Keratinocyte (primary cell): ENCODE data around the gene CAT. TPM values are rescaled to one million over a fixed set of nuclear protein-coding genes. Genes with fewer than 3 reads are reported as not detected.

Experiments
- DNase-seq: peaks from one replicate; pipeline ENCODE4 v3.0.0-alpha.2; 2011; ENCODE audit warnings: low read depth, missing footprints, low spot score
- FAIRE-seq: peaks from 2 replicates; lab custom pipeline; 2011; peaks lifted over from hg19 to GRCh38; lab: Jason Lieb, UNC
- H2AFZ ChIP-seq: 2 replicates; pipeline ENCODE4 v1.6.0; 2012; ENCODE audit warnings: low read length, control low read depth, inconsistent platforms; ENCODE audit not compliant: control insufficient read depth
- H3K27ac ChIP-seq: 2 replicates; pipeline ENCODE4 v1.5.1; 2011; ENCODE audit warnings: low read length; ENCODE audit not compliant: control insufficient read depth, insufficient read depth
- H3K27me3 ChIP-seq: 3 replicates; pipeline ENCODE4 v1.6.0; 2011; ENCODE audit warnings: low read length; ENCODE audit not compliant: control insufficient read depth, insufficient read depth; ENCODE audit errors: extremely low read depth
- H3K36me3 ChIP-seq, 2 experiments: 2 replicates in 1 of 2; 3 replicates in 1 of 2; pipeline ENCODE4 v1.5.1; 2011; ENCODE audit warnings: low read length in 2 of 2, mild to moderate bottlenecking in 1 of 2; ENCODE audit not compliant: control insufficient read depth in 2 of 2, insufficient read depth in 2 of 2; ENCODE audit errors: extremely low read depth in 1 of 2
- H3K4me1 ChIP-seq: 3 replicates; pipeline ENCODE4 v1.5.1; 2011; ENCODE audit warnings: low read length; ENCODE audit not compliant: control insufficient read depth, insufficient read depth; ENCODE audit errors: extremely low read depth
- H3K4me2 ChIP-seq: 3 replicates; pipeline ENCODE4 v1.6.0; 2011; ENCODE audit warnings: low read depth, low read length; ENCODE audit not compliant: control insufficient read depth, insufficient read depth; ENCODE audit errors: extremely low read depth
- H3K4me3 ChIP-seq, 3 experiments: fragments of 200-600 bp in 1 of 3; sonication (generic) in 1 of 3; 2 replicates in 2 of 3; 3 replicates in 1 of 3; pipeline ENCODE4 v1.5.1; 2011 to 2016; ENCODE audit warnings: low read length in 3 of 3, mild to moderate bottlenecking in 3 of 3, control low read depth in 2 of 3, inconsistent platforms in 1 of 3, low read depth in 1 of 3, mixed read lengths in 1 of 3, mixed run types in 1 of 3, moderate library complexity in 1 of 3; ENCODE audit not compliant: control insufficient read depth in 2 of 3, insufficient read depth in 2 of 3; ENCODE audit errors: extremely low read depth in 1 of 3
- H3K79me2 ChIP-seq: 2 replicates; pipeline ENCODE4 v1.6.0; 2012; ENCODE audit warnings: low read length; ENCODE audit not compliant: control insufficient read depth, insufficient read depth
- H3K9ac ChIP-seq: 3 replicates; pipeline ENCODE4 v1.6.0; 2011; ENCODE audit warnings: low read length; ENCODE audit not compliant: control insufficient read depth, insufficient read depth; ENCODE audit errors: extremely low read depth
- H3K9me1 ChIP-seq: 3 replicates; pipeline ENCODE4 v1.6.0; 2011; ENCODE audit warnings: low read length; ENCODE audit not compliant: control insufficient read depth, insufficient read depth; ENCODE audit errors: extremely low read depth
- H3K9me3 ChIP-seq: 2 replicates; pipeline ENCODE4 v1.5.1; 2012; ENCODE audit warnings: low read depth, low read length; ENCODE audit not compliant: control insufficient read depth
- H4K20me1 ChIP-seq: 3 replicates; pipeline ENCODE4 v1.6.0; 2011; ENCODE audit warnings: low read length; ENCODE audit not compliant: control insufficient read depth, insufficient read depth; ENCODE audit errors: extremely low read depth
- CTCF ChIP-seq, 3 experiments: IDR thresholded peaks in 1 of 3; conservative IDR thresholded peaks in 1 of 3; optimal IDR thresholded peaks in 1 of 3; 2 replicates in 2 of 3; 3 replicates in 1 of 3; pipeline versions ENCODE3 to v1.5.1; 2011; ENCODE audit warnings: low read length in 3 of 3, mild to moderate bottlenecking in 3 of 3, moderate library complexity in 2 of 3, control low read depth in 1 of 3, inconsistent platforms in 1 of 3; ENCODE audit not compliant: insufficient read depth in 2 of 3; ENCODE audit errors: extremely low read depth in 1 of 3
- EZH2 ChIP-seq: IDR thresholded peaks from one replicate; pipeline ENCODE4 v1.6.1; 2012; ENCODE audit warnings: inconsistent platforms, mild to moderate bottlenecking, low read length, moderate library complexity
- dilution Hi-C: fragments of 300-500 bp; cut with MboI; formaldehyde crosslinking; loops from one replicate; pipeline ENCODE4 v1.7.0; 2020; ENCODE audit warnings: low sequenced_read_pairs; ENCODE audit not compliant: extremely low pct_ligation_motif_present
- polyA plus RNA-seq, 5 experiments: library from polyadenylated mRNA; depleted of rRNA in 3 of 5; stranded (reverse) in 3 of 5; stranded (forward) in 1 of 5; unstranded in 1 of 5; fragments of >200 nt; gene quantifications; 1 replicate in 1 of 5; 2 replicates in 3 of 5; 3 replicates in 1 of 5; pipeline versions ENCODE4 v1.2.1 to v1.2.3, GENCODE V29; 2011 to 2012; ENCODE audit warnings: missing spikeins in 2 of 5, low read depth in 1 of 5, low replicate concordance in 1 of 5

Gene CAT
- polyA plus RNA-seq, 1 donor (not counting 4 experiments of a cell fraction or from before 2014, with no cell fraction given), result 94.8 TPM

- TF ChIP-seq CTCF (optimal IDR thresholded peaks at IDR 0.05 in 1 of 3, IDR thresholded peaks at IDR 0.05 in 1 of 3, conservative IDR thresholded peaks at IDR 0.05 in 1 of 3; ENCODE audit: extremely low read depth in 1 of 3, insufficient read depth in 2 of 3, low read length in 3 of 3), result no peak
- TF ChIP-seq EZH2, result no peak
- no peak for FAIRE-seq
- dilution Hi-C loops, result no loop called here
Measured at GRCh38 chr11:34425867-34426266, 12.9 kb upstream of the CAT start.

GRCh38 chr11:34426766-34427185 is 12.0 kb upstream of the CAT start:
- no peaks in the 10 kb centered on the region for H3K9me3 ChIP-seq
- H3K9me1 ChIP-seq, result no peaks in the 10 kb centered on the region
- H3K4me3 ChIP-seq, result no peak overlapping the region
- H3K4me1 ChIP-seq, result peaks cover 12% of the 10 kb centered on the region
- dilution Hi-C loops, result no loop called here
- no peaks in the 10 kb centered on the region for H3K36me3 ChIP-seq
- H3K9ac ChIP-seq, result no peak overlapping the region
- no peaks in the 10 kb centered on the region for H4K20me1 ChIP-seq
- no peaks in the 10 kb centered on the region for H3K79me2 ChIP-seq
- TF ChIP-seq EZH2 (no peak), CTCF (optimal IDR thresholded peaks at IDR 0.05 in 1 of 3, IDR thresholded peaks at IDR 0.05 in 1 of 3, conservative IDR thresholded peaks at IDR 0.05 in 1 of 3; ENCODE audit: extremely low read depth in 1 of 3, insufficient read depth in 2 of 3, low read length in 3 of 3) (no peak)
- H2AFZ ChIP-seq, result no peak overlapping the region
- no peak overlapping the region for H3K4me2 ChIP-seq
- DNase-seq (no peak), FAIRE-seq (no peak)
- H3K27me3 ChIP-seq, result no peaks in the 10 kb centered on the region
- no peak overlapping the region for H3K27ac ChIP-seq

More at GRCh38 chr11:34425867-34426266, 12.9 kb upstream of the CAT start:
- no peak overlapping the region for H3K4me2 ChIP-seq
- no peak overlapping the region for H2AFZ ChIP-seq
- no peaks in the 10 kb centered on the region for H4K20me1 ChIP-seq
- no peak overlapping the region for H3K27ac ChIP-seq
- H3K79me2 ChIP-seq, result no peaks in the 10 kb centered on the region
- H3K4me1 ChIP-seq, result peaks cover 12% of the 10 kb centered on the region
- H3K9ac ChIP-seq, result no peak overlapping the region
- no peaks in the 10 kb centered on the region for H3K36me3 ChIP-seq
- no peak overlapping the region for H3K4me3 ChIP-seq
- no peaks in the 10 kb centered on the region for H3K27me3 ChIP-seq
- no peaks in the 10 kb centered on the region for H3K9me3 ChIP-seq
- no peak for DNase-seq
- H3K9me1 ChIP-seq, result no peaks in the 10 kb centered on the region
